Measurements from ENCODE around the gene CSTF3.

- TF ChIP-seq CTCF (IDR thresholded peaks at IDR 0.05; ENCODE audit: low read depth, low read length, poor library complexity, severe bottlenecking) (no peak), EZH2phosphoT487 (IDR thresholded peaks at IDR 0.05; ENCODE audit: borderline replicate concordance, low read length) (no peak)
Observed at GRCh38 chr11:33045551-33046255, 115.6 kb downstream of the CSTF3 start.

Data from DOHH2 (cell line).